ENCODE results near the gene ZNF618.

ZNF618 gene

DNA sequence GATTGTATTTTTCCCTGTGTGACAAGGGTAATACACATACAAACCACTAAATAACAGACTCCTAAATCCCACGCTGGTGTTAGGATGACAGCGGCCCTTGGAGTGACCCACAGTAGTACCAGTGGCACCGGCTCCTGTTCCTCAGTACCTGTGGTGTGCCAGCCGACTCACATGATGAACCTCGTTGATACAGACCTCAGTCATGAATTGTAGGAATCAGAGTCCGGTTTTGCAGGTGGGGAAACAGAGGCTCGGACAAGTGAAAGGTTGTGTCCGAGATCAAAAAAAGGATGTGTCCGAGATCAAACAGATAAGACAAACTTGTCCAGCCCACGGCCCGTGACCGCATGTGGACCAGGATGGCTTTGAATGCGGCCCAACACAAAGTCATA lies 124.0 kb downstream of the ZNF618 start:
- no peak overlapping the region for H3K4me3 ChIP-seq (replicated peaks; ENCODE audit: low read depth, low read length)
- no peak for DNase-seq (ENCODE audit: extremely low read depth, low read depth)
- TF ChIP-seq, protein P1, sequence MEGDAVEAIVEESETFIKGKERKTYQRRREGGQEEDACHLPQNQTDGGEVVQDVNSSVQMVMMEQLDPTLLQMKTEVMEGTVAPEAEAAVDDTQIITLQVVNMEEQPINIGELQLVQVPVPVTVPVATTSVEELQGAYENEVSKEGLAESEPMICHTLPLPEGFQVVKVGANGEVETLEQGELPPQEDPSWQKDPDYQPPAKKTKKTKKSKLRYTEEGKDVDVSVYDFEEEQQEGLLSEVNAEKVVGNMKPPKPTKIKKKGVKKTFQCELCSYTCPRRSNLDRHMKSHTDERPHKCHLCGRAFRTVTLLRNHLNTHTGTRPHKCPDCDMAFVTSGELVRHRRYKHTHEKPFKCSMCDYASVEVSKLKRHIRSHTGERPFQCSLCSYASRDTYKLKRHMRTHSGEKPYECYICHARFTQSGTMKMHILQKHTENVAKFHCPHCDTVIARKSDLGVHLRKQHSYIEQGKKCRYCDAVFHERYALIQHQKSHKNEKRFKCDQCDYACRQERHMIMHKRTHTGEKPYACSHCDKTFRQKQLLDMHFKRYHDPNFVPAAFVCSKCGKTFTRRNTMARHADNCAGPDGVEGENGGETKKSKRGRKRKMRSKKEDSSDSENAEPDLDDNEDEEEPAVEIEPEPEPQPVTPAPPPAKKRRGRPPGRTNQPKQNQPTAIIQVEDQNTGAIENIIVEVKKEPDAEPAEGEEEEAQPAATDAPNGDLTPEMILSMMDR (IDR thresholded peaks at IDR 0.05; ENCODE audit: low read depth, low read length, missing control alignments), result no peak

DNA sequence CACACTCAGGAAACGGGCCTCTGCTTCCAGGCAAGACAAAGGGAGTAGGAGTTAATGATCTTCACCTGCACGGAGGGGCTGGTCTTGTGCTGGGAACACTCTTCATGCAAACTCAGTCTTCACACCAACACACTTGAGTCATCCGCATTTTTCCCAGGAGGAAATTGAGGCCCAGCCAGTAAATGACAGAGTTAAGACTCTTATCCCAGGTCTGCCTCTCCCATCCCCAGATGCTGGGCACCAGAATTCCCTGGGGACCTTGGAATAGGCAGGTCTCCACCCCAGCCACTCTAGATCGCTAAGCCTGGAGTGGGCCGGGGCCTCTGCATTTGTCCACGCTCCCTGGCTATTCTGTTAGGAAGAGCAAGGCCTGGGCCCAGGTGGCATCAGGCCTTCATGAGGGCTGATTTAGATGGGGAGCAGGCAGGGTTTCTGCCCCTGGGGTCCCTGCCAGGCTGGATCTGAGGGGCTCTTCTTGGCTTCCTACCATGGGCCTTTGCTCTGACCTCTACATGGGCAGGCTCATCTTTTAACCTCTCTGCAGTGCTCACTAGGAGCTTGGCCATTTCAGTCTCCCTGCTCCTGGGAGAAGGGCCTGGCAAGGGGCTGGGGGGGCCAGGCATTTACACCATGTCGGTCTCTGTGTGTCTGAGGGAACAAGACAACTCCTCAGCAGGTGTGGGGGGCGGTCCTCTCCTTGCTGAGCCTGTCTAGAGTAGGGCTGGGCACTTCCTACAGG lies 124.7 kb downstream of the ZNF618 start:
- no peak for DNase-seq (ENCODE audit: extremely low read depth, low read depth)
- TF ChIP-seq, protein P1 (IDR thresholded peaks at IDR 0.05; ENCODE audit: low read depth, low read length, missing control alignments), result no peak

GRCh38 chr9:114001410-114001685 lies 125.2 kb downstream of the ZNF618 start:
- TF ChIP-seq, protein P1 (IDR thresholded peaks at IDR 0.05; ENCODE audit: low read depth, low read length, missing control alignments), result no peak
- no peak for DNase-seq (ENCODE audit: extremely low read depth, low read depth)
- no peak overlapping the region for H3K4me3 ChIP-seq (replicated peaks; ENCODE audit: low read depth, low read length)

More for the DNA sequence above, 124.7 kb downstream of the ZNF618 start:
- H3K4me3 ChIP-seq (replicated peaks; ENCODE audit: low read depth, low read length), result no peak overlapping the region

DNA sequence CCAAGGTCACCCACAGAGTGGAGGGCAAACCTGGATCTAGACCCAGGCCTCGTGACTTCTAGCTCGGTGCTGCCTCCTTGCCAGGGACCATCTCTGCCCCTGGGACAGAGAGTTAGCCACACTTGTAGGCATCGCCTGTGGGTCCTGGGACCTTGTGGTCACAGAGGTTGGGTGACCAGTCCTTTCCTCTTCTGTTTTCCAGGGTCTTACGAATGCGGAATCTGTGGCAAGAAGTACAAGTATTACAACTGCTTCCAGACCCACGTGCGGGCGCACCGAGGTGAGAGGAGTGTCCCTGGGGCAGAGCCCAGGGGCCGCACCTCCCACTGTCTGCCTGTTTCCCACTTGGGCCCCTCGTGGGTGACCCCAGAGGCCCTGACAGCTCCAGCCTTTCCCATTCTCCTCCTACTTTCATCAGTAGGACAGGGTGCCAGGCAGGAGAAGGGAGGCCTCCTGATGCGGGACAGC lies 125.7 kb downstream of the ZNF618 start:
- no peak for DNase-seq (ENCODE audit: extremely low read depth, low read depth)
- TF ChIP-seq, protein P1 (IDR thresholded peaks at IDR 0.05; ENCODE audit: low read depth, low read length, missing control alignments), result no peak
- H3K4me3 ChIP-seq (replicated peaks; ENCODE audit: low read depth, low read length), result no peak overlapping the region

GRCh38 chr9:114002271-114002985 lies 126.3 kb downstream of the ZNF618 start:
- no peak overlapping the region for H3K4me3 ChIP-seq (replicated peaks; ENCODE audit: low read depth, low read length)
- TF ChIP-seq, protein P1 (IDR thresholded peaks at IDR 0.05; ENCODE audit: low read depth, low read length, missing control alignments), result no peak
- no peak for DNase-seq (ENCODE audit: extremely low read depth, low read depth)

DNA sequence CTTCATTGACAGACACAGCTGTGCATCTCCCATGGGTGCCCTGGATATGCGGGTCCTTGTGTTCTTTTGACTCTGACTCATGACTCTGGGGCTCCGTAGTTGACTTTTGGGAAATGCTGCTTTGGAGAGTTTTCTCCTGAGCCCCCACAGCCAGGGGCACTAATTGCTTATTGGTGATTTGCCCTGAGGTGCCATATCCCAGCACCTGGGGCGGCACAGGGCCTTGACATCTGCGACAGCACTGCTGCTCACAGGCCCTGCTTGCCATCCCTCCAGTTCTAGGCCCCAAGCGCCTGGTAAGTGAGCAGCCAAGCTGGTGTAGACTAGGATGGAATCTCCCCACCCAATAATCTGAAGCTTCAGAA lies 126.9 kb downstream of the ZNF618 start:
- DNase-seq (ENCODE audit: extremely low read depth, low read depth), result no peak
- H3K4me3 ChIP-seq (replicated peaks; ENCODE audit: low read depth, low read length), result no peak overlapping the region
- TF ChIP-seq, protein P1 (IDR thresholded peaks at IDR 0.05; ENCODE audit: low read depth, low read length, missing control alignments), result no peak
